B cell (primary cell): ENCODE results near the gene NOL4L. TPM values are rescaled to one million over a fixed set of nuclear protein-coding genes. Genes with fewer than 3 reads are reported as not detected.

ENCODE experiments used
- ATAC-seq: fragments of 200-7000 bp; cut with Tn5 transposase; one replicate; pipeline ENCODE4 v1.10.0; 2021; ENCODE audit warnings: low read depth, mild to moderate bottlenecking, moderate number of reproducible peaks, moderate library complexity
- CTCF ChIA-PET: fragments of 350-600 bp; sonication (Branson Sonifier 250); formaldehyde crosslinking; loops from one replicate; lab custom pipeline; 2021; ENCODE audit warnings: antibody characterized with exemption, inconsistent platforms; lab: Charles Lee
- POLR2A ChIA-PET: fragments of 350-600 bp; sonication (Branson Sonifier 250); formaldehyde crosslinking; loops from one replicate; lab custom pipeline; 2021; ENCODE audit warnings: antibody characterized with exemption; lab: Charles Lee
- DNase-seq: peaks from one replicate; pipeline ENCODE4 v3.0.0; 2013
- H2AFZ ChIP-seq: 2 replicates; pipeline ENCODE4 v1.6.1; 2012; ENCODE audit warnings: mild to moderate bottlenecking, low read depth, low read length; ENCODE audit not compliant: insufficient read depth, poor library complexity, severe bottlenecking
- H3K27ac ChIP-seq, 2 donors: 1 replicate in 1 of 2; 2 replicates in 1 of 2; pipeline ENCODE4 v1.5.1; 2012 to 2013; ENCODE audit warnings: low read length in 2 of 2, mild to moderate bottlenecking in 2 of 2, moderate library complexity in 1 of 2
- H3K27me3 ChIP-seq, 4 experiments: fragments of 200-600 bp in 1 of 4; sonication (generic) in 1 of 4; replicated peaks in 1 of 4; 1 replicate in 2 of 4; 2 replicates in 2 of 4; pipeline versions ENCODE4 v1.6.1 to v1.7.0; 2013 to 2016; ENCODE audit warnings: low read length in 3 of 4, mild to moderate bottlenecking in 2 of 4, mixed read lengths in 1 of 4, moderate library complexity in 1 of 4; ENCODE audit not compliant: insufficient read depth in 4 of 4, control insufficient read depth in 3 of 4; ENCODE audit errors: control extremely low read depth in 1 of 4
- H3K36me3 ChIP-seq, 2 experiments: replicated peaks in 1 of 2; 1 replicate in 1 of 2; 2 replicates in 1 of 2; pipeline versions ENCODE4 v1.6.1 to v1.7.1; 2013; ENCODE audit warnings: low read length in 1 of 2; ENCODE audit not compliant: insufficient read depth in 2 of 2, control insufficient read depth in 1 of 2; ENCODE audit errors: control extremely low read depth in 1 of 2, extremely low read depth in 1 of 2
- H3K4me1 ChIP-seq, 2 donors: fragments of 200-600 bp in 1 of 2; sonication (generic) in 1 of 2; 1 replicate in 1 of 2; 2 replicates in 1 of 2; pipeline versions ENCODE4 v1.5.1 to v1.6.1; 2013 to 2017; ENCODE audit warnings: low read length in 2 of 2; ENCODE audit not compliant: control insufficient read depth in 2 of 2, insufficient read depth in 2 of 2
- H3K4me2 ChIP-seq: replicated peaks from 2 replicates; pipeline ENCODE3; 2012; ENCODE audit warnings: mild to moderate bottlenecking, low read depth, low read length; ENCODE audit not compliant: poor library complexity, severe bottlenecking
- H3K4me3 ChIP-seq, 5 experiments: fragments of 200-600 bp in 1 of 5; sonication (generic) in 1 of 5; 1 replicate in 3 of 5; 2 replicates in 2 of 5; pipeline versions ENCODE4 v1.5.1 to v1.7.0; 2011 to 2016; ENCODE audit warnings: low read length in 4 of 5, mild to moderate bottlenecking in 4 of 5, low read depth in 2 of 5, control low read depth in 1 of 5, moderate library complexity in 1 of 5; ENCODE audit not compliant: insufficient read depth in 1 of 5; ENCODE audit errors: control extremely low read depth in 1 of 5, extremely low read depth in 1 of 5
- H3K79me2 ChIP-seq: fragments of 200-600 bp; sonication (generic); one replicate; pipeline ENCODE4 v1.6.0; 2016; ENCODE audit warnings: low read length; ENCODE audit not compliant: control insufficient read depth, insufficient read depth
- H3K9ac ChIP-seq: fragments of 200-600 bp; sonication (generic); 2 replicates; pipeline ENCODE4 v1.6.1; 2017; ENCODE audit warnings: mild to moderate bottlenecking, low read length, moderate library complexity
- H3K9me3 ChIP-seq, 3 donors: one replicate each; pipeline versions ENCODE4 v1.6.1 to v1.7.1; 2013; ENCODE audit warnings: low read length in 2 of 3; ENCODE audit not compliant: control insufficient read depth in 2 of 3, insufficient read depth in 1 of 3; ENCODE audit errors: control extremely low read depth in 1 of 3
- H4K20me1 ChIP-seq: 2 replicates; pipeline ENCODE4 v1.6.0; 2012; ENCODE audit warnings: mild to moderate bottlenecking, low read length; ENCODE audit not compliant: insufficient read depth, control insufficient read depth, poor library complexity, severe bottlenecking
- H3K27ac Mint-ChIP-seq: one replicate; pipeline ENCODE4 v1.8.0; 2021; ENCODE audit warnings: mixed read lengths
- H3K27me3 Mint-ChIP-seq: one replicate; pipeline ENCODE4 v1.8.0; 2021; ENCODE audit warnings: mixed read lengths
- H3K4me1 Mint-ChIP-seq: one replicate; pipeline ENCODE4 v1.8.0; 2021; ENCODE audit warnings: mixed read lengths
- H3K4me3 Mint-ChIP-seq: one replicate; pipeline ENCODE4 v1.8.0; 2021; ENCODE audit warnings: mixed read lengths
- H3K9me3 Mint-ChIP-seq: one replicate; pipeline ENCODE4 v1.8.0; 2022; ENCODE audit warnings: mixed read lengths; ENCODE audit not compliant: insufficient read depth
- CTCF ChIP-seq: fragments of 200-600 bp; IDR thresholded peaks from one replicate; pipeline ENCODE4 v1.8.0; 2022; ENCODE audit warnings: antibody characterized with exemption, mild to moderate bottlenecking
- EZH2 ChIP-seq: IDR thresholded peaks from 2 replicates; pipeline ENCODE4 v1.6.1; 2012; ENCODE audit warnings: borderline replicate concordance, low read depth, mild to moderate bottlenecking, moderate library complexity, low read length; ENCODE audit not compliant: insufficient read depth, poor library complexity, severe bottlenecking
- WGBS: methylation state at CpG from one replicate; pipeline ENCODE4 v1.1.5; 2013; ENCODE audit warnings: missing lambda C conversion rate; ENCODE audit not compliant: insufficient coverage; 5-methylcytosine and 5-hydroxymethylcytosine counted together
- intact Hi-C: fragments of 100-400 bp; cut with micrococcal nuclease; formaldehyde crosslinking; loops from one replicate; pipeline ENCODE4 v1.10.0; 2022
- polyA plus RNA-seq: library from polyadenylated mRNA; depleted of rRNA; stranded (reverse); fragments of >200 nt; gene quantifications from 2 replicates; pipeline ENCODE4 v1.2.3, GENCODE V29; 2012
- total RNA-seq, 2 donors: library from RNA; stranded (reverse); fragments of 120-200 nt in 1 of 2; gene quantifications; 1 replicate in 1 of 2; 2 replicates in 1 of 2; pipeline versions ENCODE4 v1.2.3 to v1.2.4, GENCODE V29; 2013 to 2022

The NOL4L gene
- total and polyA plus RNA-seq, 2 donors (not counting 1 experiment from before 2014, with no cell fraction given): 6.5 to 7.9 TPM

GRCh38 chr20:32509639-32510066 lies 75.5 kb downstream of the NOL4L start:
- intact Hi-C loops: no loop called here
- H3K4me1 ChIP-seq: peaks cover 33 to 34% of the 10 kb centered on the region in 2 donors
- no peaks in the 10 kb centered on the region for H3K9me3 ChIP-seq
- no peak for TF ChIP-seq CTCF
- no peak for TF ChIP-seq EZH2
- no peak overlapping the region for H3K27ac ChIP-seq
- WGBS: 11% methylated on average over 7 of the region's 10 CpGs
- Mint-ChIP-seq H3K4me1 (peaks cover 36% of the 10 kb centered on the region), H3K4me3 (peak overlapping the region; percentile 76), H3K9me3 (no peaks in the 10 kb centered on the region), H3K27me3 (no peaks in the 10 kb centered on the region), H3K27ac (peak overlapping the region; percentile 86)
- no peak overlapping the region for H3K4me3 ChIP-seq
- H3K9ac ChIP-seq: peak overlapping the region; percentile 9
- ChIA-PET POLR2A (interaction anchor here (0.6 to 0.7 kb wide), 2 partner anchors 67 to 445 kb away, joined by 3 to 7 read pairs; no protein-coding TSS in a partner anchor), CTCF (interaction anchor here (0.6 to 2.3 kb wide), 3 partner anchors 9 to 391 kb away, joined by 3 to 13 read pairs (median 4); no protein-coding TSS in a partner anchor)
- DNase-seq (peak; percentile 58), ATAC-seq (peak; percentile 89)
- no peak overlapping the region for H2AFZ ChIP-seq
- H4K20me1 ChIP-seq: no peaks in the 10 kb centered on the region
- peak overlapping the region; percentile 54 for H3K4me2 ChIP-seq
- no peaks in the 10 kb centered on the region for H3K79me2 ChIP-seq
- no peaks in the 10 kb centered on the region for H3K27me3 ChIP-seq
- H3K36me3 ChIP-seq: peaks cover 0 to 2% of the 10 kb centered on the region in 2 experiments

GRCh38 chr20:32508775-32509119 lies 76.4 kb downstream of the NOL4L start:
- H3K27ac ChIP-seq: no peak overlapping the region
- Mint-ChIP-seq H3K4me1 (peaks cover 36% of the 10 kb centered on the region), H3K27ac (peak overlapping the region; percentile 80), H3K9me3 (no peaks in the 10 kb centered on the region), H3K4me3 (peak overlapping the region; percentile 47), H3K27me3 (no peaks in the 10 kb centered on the region)
- no peaks in the 10 kb centered on the region for H4K20me1 ChIP-seq
- H3K9me3 ChIP-seq: no peaks in the 10 kb centered on the region
- DNase-seq (no peak), ATAC-seq (no peak)
- no peak overlapping the region for H3K4me3 ChIP-seq
- H3K27me3 ChIP-seq: no peaks in the 10 kb centered on the region
- H3K4me1 ChIP-seq: peaks cover 33 to 34% of the 10 kb centered on the region in 2 donors
- 77% methylated on average over 3 of the region's 3 CpGs for WGBS
- ChIA-PET POLR2A (no interaction called here), CTCF (interaction anchor here (1.0 to 2.3 kb wide), 3 partner anchors 13 to 392 kb away, joined by 3 to 13 read pairs (median 3); no protein-coding TSS in a partner anchor)
- peak overlapping the region; percentile 4 for H3K4me2 ChIP-seq
- H3K36me3 ChIP-seq: peaks cover 0 to 2% of the 10 kb centered on the region in 2 experiments
- H3K9ac ChIP-seq: no peak overlapping the region
- no peaks in the 10 kb centered on the region for H3K79me2 ChIP-seq
- TF ChIP-seq EZH2 (no peak), CTCF (no peak)
- intact Hi-C loops: no loop called here
- peak overlapping the region; percentile 50 for H2AFZ ChIP-seq
